Measurements from ENCODE around the gene PEX3. TPM values are rescaled to one million over a fixed set of nuclear protein-coding genes. Genes with fewer than 3 reads are reported as not detected.

Gene PEX3
- total RNA-seq, 1 experiment from 2014 or later, result 20.9 TPM

DNA sequence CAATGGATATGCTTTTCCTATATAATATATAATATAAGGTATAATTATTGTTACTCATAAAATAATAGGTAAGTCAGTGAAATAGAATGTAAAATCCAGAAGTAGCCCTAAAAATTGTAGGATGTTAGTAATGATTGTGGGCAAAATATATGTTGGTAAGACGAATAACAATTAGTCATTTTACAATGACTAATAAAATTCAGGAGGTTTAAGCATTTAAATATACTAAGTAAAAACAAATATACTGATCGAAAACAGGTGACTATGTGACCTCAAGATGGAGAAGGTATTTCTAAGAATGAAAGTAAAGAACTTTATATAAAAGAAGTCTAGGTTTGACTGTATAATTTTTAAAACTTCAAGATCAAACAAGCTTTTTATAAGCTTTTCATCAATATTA, 32.0 kb downstream of the PEX3 start:
- Histone ChIP-seq H3K9me2 (ENCODE audit: insufficient read depth) (no peaks in the 10 kb centered on the region), H3K27ac (no peak overlapping the region), H3K36me3 (ENCODE audit: low read depth) (peaks cover 7% of the 10 kb centered on the region; the same call in 1 of the 2 replicates), H3K9me3 (ENCODE audit: insufficient read depth, low read depth) (no peaks in the 10 kb centered on the region), H3K79me2 (ENCODE audit: low read depth) (no peaks in the 10 kb centered on the region), H3K27me3 (ENCODE audit: insufficient read depth, low read depth) (no peaks in the 10 kb centered on the region), H3K4me1 (replicated peaks; ENCODE audit: insufficient read depth) (no peaks in the 10 kb centered on the region), H4K20me1 (ENCODE audit: insufficient read depth) (no peaks in the 10 kb centered on the region), H3K4me2 (no peak overlapping the region), H3K4me3 (no peak overlapping the region), H3F3A (ENCODE audit: insufficient read depth, low read depth) (no peaks in the 10 kb centered on the region; the same call in 1 of the 2 replicates), H2AFZ (no peak overlapping the region)
- CTCF ChIA-PET, result no interaction called here
- DNase-seq, result no peak
- POLR2A ChIA-PET (ENCODE audit: unreplicated experiment), result no interaction called here
- no peak for TF ChIP-seq EZH2 (IDR thresholded peaks at IDR 0.05; ENCODE audit: low read depth)
- TF ChIP-seq, protein P1, sequence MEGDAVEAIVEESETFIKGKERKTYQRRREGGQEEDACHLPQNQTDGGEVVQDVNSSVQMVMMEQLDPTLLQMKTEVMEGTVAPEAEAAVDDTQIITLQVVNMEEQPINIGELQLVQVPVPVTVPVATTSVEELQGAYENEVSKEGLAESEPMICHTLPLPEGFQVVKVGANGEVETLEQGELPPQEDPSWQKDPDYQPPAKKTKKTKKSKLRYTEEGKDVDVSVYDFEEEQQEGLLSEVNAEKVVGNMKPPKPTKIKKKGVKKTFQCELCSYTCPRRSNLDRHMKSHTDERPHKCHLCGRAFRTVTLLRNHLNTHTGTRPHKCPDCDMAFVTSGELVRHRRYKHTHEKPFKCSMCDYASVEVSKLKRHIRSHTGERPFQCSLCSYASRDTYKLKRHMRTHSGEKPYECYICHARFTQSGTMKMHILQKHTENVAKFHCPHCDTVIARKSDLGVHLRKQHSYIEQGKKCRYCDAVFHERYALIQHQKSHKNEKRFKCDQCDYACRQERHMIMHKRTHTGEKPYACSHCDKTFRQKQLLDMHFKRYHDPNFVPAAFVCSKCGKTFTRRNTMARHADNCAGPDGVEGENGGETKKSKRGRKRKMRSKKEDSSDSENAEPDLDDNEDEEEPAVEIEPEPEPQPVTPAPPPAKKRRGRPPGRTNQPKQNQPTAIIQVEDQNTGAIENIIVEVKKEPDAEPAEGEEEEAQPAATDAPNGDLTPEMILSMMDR (conservative IDR thresholded peaks at IDR 0.05), result no peak
- intact Hi-C loops (cut with micrococcal nuclease; ENCODE audit: unreplicated experiment), result no loop called here
- no TSS peak for BruUV-seq (replicated peaks)

GRCh38 chr6:143485967-143486366, 35.4 kb downstream of the PEX3 start:
- H4K20me1 ChIP-seq (ENCODE audit: insufficient read depth), result no peaks in the 10 kb centered on the region
- no peaks in the 10 kb centered on the region for H3K4me1 ChIP-seq (replicated peaks; ENCODE audit: insufficient read depth)
- BruUV-seq (replicated peaks), result no TSS peak
- DNase-seq, result no peak
- no peak overlapping the region for H3K27ac ChIP-seq
- intact Hi-C loops (cut with micrococcal nuclease; ENCODE audit: unreplicated experiment), result no loop called here
- TF ChIP-seq EZH2 (IDR thresholded peaks at IDR 0.05; ENCODE audit: low read depth), result no peak
- TF ChIP-seq, protein P1 (conservative IDR thresholded peaks at IDR 0.05), result no peak
- peaks cover 6% of the 10 kb centered on the region; the same call in 1 of the 2 replicates for H3K36me3 ChIP-seq (ENCODE audit: low read depth)
- H3K4me3 ChIP-seq, result no peak overlapping the region
- no peak overlapping the region for H3K4me2 ChIP-seq
- H3K27me3 ChIP-seq (ENCODE audit: insufficient read depth, low read depth), result no peaks in the 10 kb centered on the region
- H3F3A ChIP-seq (ENCODE audit: insufficient read depth, low read depth), result no peaks in the 10 kb centered on the region; the same call in 1 of the 2 replicates
- no peak overlapping the region for H2AFZ ChIP-seq
- H3K79me2 ChIP-seq (ENCODE audit: low read depth), result no peaks in the 10 kb centered on the region
- ChIA-PET CTCF (no interaction called here), POLR2A (ENCODE audit: unreplicated experiment) (no interaction called here)
- H3K9me3 ChIP-seq (ENCODE audit: insufficient read depth, low read depth), result no peaks in the 10 kb centered on the region
- H3K9me2 ChIP-seq (ENCODE audit: insufficient read depth), result no peaks in the 10 kb centered on the region

GRCh38 chr6:143486752-143487151, 36.1 kb downstream of the PEX3 start:
- Histone ChIP-seq H3K4me2 (no peak overlapping the region), H3K4me1 (replicated peaks; ENCODE audit: insufficient read depth) (no peaks in the 10 kb centered on the region), H3K27me3 (ENCODE audit: insufficient read depth, low read depth) (no peaks in the 10 kb centered on the region), H3K4me3 (no peak overlapping the region), H3K27ac (no peak overlapping the region), H3K79me2 (ENCODE audit: low read depth) (no peaks in the 10 kb centered on the region), H3F3A (ENCODE audit: insufficient read depth, low read depth) (no peaks in the 10 kb centered on the region; the same call in 1 of the 2 replicates), H3K9me3 (ENCODE audit: insufficient read depth, low read depth) (no peaks in the 10 kb centered on the region), H4K20me1 (ENCODE audit: insufficient read depth) (no peaks in the 10 kb centered on the region), H3K36me3 (ENCODE audit: low read depth) (peaks cover 6% of the 10 kb centered on the region; the same call in 1 of the 2 replicates), H3K9me2 (ENCODE audit: insufficient read depth) (no peaks in the 10 kb centered on the region), H2AFZ (no peak overlapping the region)
- intact Hi-C loops (cut with micrococcal nuclease; ENCODE audit: unreplicated experiment), result no loop called here
- POLR2A ChIA-PET (ENCODE audit: unreplicated experiment), result no interaction called here
- no TSS peak for BruUV-seq (replicated peaks)
- TF ChIP-seq EZH2 (IDR thresholded peaks at IDR 0.05; ENCODE audit: low read depth), result no peak
- TF ChIP-seq, protein P1 (conservative IDR thresholded peaks at IDR 0.05), result no peak
- DNase-seq, result no peak
- CTCF ChIA-PET, result no interaction called here

Measured in PC-9 (cell line).